Kasumi-1 (cell line): Measurements from ENCODE around the gene CHN2.
"Not testable (repeated sequence)": the region's sequence is repeated elsewhere in the genome, so short reads cannot be mapped to it uniquely, and the experiment has no call there.

Source experiments
- DNase-seq, 2 experiments: peaks; one replicate each; lab custom pipeline; 2025; lab: John Stamatoyannopoulos, UW

Gene CHN2

DNA sequence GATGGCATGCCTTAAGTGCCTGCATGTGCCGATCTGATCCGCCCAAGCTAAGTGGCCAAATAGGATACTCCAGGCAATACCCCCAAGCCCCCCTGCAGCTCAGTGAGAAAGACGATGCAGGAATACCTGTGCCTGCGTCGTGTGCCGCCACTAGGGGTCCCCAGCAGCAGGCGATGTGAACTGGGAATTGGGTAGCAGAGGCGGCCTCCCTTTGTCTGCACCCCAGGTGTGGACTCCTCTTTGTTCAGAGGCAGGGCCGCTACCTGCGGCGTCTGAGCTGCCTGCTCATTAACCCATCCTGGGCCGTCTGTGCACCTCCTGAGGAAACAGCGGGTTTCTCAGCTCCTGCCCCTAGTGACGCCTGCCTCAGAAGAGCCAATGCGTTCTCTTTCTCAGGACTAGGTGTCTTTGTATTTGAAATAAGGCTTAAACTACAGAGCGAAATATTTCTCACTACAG, 4.8 kb upstream of the CHN2 start:
- DNase-seq, result peak; percentile 28 to 36

DNA sequence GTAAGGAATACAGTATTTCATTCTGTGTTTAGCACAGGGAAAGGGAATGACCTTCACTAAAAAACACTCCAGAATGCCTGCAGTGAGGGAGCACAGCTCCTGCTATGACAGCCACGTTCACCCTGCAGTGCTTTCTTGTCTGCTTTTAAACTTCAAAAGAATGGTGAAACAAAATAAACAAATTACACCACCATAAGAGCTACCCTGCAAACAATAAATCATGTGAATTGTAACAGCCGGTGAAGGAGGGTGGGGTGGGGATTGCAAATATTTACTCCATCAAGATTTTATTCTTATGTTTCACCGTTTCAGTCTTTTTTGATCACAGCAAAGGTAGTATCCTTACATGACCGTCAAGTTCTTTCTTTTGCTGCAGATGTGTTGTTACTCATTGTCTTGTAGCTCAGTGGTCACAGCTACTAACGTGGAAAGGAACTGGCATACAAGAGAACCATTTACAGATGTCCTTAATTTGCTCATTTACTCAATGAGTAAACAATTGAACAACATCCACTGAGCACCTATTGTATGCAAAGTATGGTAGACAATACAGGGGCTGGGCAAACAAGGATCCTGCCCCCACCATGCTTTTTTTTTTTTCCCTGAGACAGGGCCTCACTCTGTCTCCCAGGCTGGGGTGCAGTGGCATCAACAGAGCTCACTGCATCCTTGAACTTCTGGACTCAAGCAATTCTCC, 4.1 kb upstream of the CHN2 start:
- no peak for DNase-seq

DNA sequence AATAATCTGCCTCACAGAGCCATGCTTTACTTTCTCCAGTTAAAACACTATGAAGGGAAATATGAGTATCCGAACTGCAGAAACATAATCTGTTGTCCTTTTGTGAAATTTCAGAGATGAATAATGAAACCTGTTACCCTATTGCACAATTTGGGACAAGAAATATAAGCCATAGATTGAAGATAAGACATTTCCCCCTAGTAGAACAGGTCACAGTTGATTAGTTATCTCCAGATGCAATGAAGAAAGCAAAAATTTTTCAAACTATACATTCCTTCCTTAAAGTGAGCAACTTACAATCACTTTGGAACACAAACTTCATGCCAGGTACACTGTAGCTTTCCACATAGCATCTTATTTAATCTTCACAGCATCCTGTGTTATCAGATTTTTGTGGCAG, 2.3 kb upstream of the CHN2 start:
- no peak for DNase-seq

DNA sequence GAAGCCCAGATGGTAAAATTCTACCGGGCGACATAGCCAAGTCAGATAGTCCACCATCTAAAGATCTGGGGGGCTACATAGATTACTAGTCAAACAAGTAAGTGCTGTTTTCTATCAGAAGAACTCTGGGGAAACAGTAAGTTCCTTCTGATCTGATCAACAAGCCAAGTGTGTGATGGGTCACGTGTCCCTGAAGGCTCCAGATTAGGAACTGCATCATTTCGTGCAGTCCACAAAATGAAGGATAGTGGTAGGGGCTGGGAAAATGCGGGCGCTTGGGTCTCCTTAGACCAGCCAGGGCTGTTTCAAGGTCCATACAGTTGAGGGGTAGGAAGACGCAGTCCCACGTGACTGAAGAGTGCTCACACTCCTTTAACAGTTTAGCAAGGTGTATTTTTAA, 1.8 kb upstream of the CHN2 start:
- DNase-seq, result no peak

DNA sequence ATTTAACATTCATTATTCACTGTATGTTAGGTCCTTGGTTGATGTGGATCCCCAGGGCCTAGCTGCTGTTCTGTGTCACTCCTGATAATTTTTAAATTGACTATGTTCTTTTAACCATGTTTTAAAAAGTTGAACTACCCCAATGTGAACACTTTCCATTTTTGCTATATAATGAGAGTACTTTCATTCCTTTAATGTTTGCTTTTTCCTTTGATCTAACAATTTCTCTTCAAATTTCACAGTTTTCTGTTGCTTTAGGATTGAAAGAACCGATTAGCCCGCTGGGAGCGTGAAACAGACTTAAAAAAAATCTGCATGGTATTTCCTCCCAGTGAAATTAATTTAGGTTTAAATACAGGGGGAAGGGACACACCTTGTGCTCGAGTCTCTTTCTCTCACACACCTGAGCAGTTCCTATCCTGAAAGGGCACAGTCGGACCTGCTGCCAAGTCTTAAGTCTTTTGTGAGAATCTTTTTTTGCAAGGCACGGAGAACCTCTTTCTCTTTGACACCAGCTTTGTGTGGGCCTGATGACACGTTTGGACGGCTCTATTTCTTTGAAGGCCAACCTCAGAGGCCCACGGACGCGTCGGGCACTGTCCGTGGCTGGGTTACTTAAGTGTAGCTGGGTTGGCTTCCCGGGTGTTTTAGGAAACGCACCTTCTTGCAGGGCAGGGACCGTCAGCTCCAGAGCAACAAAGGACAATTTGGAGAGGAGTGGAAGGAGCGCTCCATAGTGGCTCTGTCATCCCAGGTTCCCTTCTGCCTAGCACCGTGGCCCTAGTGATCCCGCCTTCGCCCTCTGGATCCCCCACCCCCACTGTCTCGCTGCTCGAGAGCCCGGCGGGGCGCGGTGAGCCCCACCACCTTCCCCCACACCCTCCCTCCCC, 1.0 kb upstream of the CHN2 start:
- DNase-seq, result no peak

DNA sequence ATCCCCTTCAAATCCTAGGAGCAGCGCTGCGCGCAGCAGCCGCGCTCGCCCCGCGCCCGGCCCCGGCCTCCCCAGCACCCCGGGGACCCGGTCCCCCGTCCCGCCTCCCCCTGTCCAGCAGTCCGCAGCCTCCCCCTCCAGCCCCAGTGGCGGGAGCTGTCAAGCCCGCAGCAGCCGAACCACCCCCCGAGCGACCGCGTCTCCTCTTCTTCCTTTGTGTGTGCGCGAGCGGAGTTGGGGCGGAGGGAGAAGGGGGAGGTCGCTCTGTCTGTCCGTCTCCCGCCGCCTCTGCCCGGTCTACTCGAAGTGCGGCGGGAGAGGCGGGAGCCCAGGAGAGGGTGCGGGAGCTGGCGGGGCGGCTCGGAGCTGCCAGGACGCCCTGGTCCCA, 375 bp upstream of the CHN2 start:
- no peak for DNase-seq

DNA sequence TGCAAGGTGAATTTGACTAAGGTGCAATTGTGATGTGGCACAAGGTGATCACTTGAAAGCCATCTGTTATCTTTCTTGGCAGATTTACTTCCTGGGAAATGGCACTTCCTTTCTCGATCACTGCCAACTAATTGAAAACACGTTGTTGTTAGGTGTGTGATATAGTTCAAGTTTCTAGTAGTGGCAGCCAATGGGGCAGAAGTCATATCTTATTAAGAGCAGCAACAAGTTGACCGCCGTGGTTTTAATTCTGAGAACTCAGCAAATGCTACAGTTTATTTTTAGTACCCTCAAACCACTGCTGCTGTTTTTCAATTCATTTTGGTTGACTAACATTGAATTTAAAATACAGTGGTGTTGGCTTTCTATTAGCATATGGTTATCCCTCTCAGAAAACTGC, 1.6 kb downstream of the CHN2 start:
- DNase-seq, result no peak

DNA sequence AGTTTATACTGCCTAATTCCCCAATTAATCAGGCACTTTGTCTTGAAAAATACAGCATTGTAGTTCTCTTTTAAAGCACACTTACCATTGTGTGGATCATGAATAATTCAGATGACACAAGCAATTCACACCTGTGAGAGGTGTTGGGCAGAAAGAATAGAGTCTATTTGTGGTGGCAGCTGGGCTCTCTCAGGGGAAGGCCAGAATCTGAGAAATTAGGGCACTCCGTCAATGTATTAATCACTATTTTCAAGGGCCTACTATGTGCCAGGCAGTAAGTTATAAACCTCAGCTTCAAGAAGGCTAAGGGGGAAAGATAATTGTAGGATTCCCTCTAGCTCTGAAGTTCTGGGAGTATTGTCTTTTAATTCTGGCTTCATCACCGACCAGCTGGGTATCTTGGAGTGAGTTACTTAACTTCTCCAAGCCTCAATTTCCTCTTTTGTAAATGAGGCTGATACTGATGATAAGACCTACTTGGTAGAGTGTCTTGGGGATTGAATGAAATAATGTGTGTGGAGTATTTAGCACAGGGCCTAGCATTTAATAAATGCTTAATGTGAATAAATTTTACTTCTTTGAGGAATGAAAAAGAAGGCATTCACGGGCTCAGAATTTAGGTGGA, 2.5 kb downstream of the CHN2 start:
- DNase-seq, result no peak

DNA sequence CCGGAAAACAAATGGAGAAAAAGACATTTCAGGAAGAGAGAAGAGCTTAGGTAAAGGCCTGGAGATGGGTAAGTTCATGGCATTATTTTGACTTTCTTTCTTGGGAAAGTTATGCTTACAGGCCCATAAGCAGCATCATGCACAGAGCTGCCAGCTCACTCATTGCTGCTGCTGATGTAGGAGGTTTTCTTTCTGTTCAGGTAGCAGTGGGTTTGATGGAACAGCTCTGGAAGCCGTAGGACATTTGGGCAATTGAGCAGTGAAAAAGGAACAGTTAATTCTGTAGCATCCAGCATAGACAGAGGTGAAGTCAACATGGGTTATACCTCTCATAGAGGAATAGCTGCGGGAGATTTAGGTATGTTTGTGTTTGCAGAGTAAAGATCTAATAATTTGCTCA, 3.3 kb downstream of the CHN2 start:
- DNase-seq, result no peak

DNA sequence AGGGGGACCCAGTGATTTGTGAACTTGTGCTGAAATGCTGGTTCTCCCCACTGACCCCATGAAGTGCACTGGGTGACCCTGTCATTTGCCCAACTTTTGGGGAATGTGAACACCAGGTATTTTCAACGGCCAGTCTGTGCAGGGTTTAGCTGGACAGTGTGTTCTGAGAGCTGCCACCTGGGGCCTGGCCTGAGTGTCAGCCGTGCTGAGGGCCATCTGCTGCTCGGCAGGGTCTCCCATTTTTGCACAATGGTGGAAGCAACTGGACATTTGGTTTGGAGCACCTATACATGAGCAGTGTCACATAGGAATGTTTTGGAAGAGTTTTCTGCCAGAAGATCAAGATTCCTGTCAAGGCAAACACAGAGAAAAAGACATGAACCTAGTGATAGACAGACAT, 5.2 kb downstream of the CHN2 start:
- no peak for DNase-seq

DNA sequence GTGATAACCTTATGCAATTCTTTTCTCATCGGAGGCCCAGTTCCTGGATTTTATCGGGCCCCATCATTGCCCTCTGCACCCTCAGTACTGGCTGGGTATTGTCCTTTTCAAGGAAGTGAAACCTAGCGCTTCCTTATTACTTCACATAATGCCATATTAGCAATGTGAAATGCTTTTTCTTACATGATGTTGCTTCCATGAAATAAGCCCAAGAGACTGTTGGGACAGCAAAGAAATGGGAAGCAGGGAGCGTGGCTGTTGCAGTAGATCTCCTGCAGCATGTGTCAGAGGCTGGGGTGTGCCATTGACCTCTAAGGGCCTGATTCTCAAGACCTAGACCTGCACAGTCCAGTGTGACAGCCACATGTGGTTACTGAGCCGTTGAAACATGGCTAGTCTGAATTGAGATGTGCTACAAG, 8.1 kb downstream of the CHN2 start:
- DNase-seq, result no peak

DNA sequence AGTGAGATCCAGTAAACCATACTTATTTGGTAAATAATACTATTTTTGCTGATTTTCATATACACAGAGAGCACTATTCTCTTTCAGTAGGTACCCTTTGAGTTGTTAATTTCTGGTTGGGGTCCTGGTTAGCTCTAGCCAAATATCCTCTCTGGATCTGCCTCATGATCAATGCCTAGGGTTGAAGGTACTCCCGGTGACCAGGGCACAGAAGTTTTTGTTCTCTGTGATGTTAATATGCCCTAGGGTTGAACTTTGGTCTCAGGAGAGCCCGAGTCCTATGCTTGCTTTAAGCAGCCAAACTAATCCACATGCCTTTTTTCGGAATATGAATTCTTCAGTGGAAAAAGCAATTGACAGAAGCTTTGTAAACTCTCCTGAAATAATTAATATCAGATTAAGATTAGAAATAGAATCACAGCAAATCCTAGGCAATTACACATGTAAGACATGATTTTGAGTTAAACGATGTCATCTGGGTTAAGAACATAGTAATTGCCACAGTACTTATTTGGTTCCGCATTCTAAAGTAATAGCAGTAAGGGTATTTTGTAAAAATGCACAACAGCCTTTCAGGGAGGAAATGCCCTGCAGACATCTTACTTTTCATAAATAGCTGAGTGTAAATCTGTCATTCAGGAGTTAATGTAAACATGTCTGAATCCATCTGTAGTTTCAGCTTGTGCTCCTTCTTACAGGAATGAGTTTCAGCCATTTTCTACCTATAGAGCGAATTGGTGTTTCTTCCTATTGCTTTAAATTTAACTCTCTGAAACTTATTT, 10.1 kb downstream of the CHN2 start:
- DNase-seq, result no peak

DNA sequence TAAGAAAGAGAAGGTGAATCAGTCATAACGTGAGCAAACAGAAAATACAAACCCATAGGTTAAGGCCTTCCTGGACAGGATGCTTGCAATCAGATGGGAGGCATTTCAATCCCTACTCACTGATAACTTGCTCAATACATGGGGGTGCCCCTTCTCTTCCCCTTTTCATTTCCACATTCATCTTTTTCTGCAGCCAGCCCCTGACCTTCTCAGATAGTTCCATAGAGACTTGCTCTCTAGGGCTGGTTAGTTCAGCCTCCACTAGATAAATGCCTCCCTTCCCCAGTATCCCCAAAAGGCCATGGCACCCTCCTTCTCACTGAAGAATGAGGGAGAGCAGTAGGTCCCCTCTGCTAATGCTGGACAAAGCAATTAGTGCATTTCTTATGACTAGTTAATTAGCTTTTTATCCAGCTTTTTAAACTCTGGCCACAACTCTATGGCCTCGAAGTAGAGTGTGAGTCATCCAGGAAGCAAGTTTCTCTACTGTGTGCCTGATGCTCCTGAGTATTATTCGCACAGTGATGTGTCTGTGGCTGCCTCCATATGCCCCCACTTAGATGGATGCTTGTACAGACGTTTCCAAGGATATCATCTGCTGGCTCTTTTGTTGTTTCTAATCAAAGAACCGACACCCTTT, 12.7 kb downstream of the CHN2 start:
- DNase-seq, result no peak

DNA sequence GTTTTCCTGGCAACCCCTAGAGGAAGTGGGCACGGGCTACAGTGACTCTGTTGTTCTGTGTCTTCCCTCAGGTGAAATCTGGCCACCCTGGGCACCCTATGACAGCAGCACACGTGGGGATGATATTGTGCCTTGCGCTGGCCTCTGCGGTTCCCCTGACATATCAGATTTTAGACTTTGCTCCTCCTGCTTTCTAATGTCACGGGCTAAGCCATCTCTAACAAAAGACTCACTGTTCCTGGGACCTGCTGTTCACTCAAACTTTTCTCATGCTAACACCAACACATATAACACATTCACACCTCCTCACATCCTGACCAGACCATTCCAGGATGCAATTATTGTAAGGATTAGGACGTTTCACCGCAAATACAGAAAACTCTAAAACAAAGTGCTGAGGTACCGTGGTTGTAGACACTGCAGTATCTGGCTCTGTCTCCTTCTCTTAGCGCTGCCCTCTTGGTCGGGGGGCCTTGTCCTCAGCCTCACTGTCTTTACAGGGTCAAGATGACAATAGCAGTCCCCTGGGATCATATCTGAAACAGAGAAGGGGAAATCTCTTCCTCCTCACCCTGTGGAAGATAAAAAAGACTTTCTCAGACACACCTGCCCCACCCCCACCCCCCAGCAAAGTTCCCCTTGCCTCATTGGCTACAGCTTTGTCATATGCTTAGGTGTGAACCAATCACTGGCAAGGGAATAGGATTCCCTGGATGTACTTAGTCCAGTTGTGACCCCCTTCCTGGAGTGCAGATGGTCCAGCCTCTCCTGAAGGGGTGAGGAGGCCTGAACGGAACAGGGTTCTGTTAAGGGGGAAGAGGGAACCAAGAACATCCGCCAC, 14.1 kb downstream of the CHN2 start:
- no peak for DNase-seq

DNA sequence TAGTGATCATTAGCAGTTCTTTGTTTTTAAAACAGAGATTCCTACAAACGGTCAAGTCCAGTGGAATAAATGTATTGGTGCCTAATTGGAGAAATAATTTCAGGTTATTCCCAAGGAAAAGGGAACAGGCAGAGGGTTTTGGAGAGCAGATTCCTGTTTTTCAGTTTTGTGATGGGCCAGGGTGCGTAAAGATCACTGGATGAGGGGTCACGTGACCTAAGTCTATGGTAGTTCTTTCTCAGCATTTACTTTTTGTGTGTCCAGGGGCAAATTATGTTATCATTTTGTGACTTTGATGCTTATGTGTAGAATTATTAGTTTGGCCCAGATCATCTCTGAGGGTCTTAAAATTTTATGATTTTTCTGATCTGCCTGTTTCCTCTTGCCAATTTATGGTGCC, 15.2 kb downstream of the CHN2 start:
- DNase-seq, result no peak

DNA sequence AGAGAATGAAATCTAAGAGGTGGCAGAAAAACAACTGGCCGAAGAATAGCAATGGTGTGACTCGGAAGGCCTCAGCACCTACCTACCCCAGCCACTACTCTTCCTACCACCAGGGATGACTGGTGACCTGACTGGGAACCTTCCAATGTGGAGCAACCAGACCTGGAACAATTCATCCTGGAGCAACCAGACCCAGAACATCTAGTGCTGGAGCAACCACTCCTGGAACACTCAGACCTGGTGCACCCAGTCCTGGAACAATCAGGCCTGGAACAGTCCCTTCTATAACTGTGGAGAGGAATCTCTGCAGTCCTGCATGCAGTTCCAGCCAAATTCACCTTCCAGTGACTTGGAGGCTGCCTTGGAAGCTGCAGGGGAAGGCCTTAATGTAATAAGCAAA, 18.2 kb downstream of the CHN2 start:
- not testable (repeated sequence) for DNase-seq

DNA sequence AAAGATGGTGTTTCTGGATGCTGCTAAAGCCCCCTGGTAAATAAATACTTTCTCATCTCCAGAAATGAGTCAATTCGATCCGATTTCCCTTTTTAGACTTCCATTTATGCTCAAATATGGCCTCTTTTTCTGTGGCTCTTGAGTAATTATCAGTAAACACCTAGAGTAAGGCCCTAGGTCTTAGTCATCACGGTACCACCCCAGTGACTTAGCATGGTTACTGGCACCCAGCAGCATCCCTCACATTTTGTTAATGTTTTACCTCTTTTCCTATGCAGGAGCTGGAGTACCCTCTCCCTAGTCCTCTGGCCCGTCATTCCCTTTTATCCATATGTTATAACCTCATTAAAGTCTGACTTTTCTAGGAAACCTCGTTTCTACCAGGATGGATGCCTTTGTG, 19.5 kb downstream of the CHN2 start:
- DNase-seq, result no peak

DNA sequence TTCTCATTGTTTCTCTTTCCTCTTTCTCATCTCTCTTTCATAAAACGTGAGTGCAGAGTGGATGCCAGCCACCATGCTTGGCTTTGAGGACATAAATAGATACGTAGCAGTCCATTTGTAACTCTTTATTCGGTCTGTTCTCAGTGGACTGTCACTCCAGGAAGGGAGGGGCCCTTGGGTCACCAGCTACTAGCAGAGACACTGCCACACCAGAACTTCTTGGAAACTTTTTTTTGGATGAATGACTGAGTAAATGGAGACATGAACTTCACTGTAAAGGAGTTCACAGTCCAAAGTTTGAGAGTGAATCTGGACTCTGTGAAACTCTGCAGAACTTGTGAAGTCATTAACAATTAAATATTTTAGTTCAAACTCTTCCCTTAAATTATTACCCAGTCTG, 20.2 kb downstream of the CHN2 start:
- DNase-seq, result no peak

DNA sequence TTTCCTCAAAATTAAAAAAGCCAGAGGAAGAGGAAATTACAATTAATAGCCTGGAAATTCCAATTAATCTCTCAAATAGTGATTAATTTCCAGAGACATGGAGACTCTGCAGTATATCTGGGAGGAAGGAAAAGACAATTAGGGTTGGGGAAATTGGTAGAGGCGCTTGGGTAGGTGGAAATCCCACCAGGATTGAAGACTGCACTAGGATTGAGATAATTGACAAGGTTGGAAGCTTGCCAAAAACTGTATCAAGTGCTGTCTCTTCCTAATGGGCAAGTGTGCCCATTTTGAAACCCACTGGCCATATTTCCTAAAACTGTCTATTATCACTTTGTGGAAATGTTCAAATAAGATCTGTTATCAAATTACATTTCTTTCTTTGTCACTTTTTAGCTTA, 21.6 kb downstream of the CHN2 start:
- DNase-seq, result no peak

DNA sequence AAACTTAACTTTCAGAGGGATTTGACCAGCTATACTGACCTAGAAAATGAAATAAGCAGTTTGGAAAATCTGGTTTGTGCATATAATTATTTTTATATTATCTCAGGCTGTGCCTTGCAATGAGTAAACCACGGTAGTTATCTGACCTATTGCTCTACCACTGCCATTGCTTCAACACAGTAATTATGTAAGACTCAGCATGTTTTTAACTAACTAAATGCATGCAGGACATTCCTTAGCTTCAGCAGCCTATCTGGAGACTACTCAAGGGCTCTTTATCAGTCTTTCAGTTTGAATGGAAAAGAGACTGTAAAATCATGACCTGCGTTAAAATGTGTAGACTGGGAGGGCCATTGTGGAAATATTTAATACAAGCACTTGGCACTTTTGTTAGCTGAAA, 22.5 kb downstream of the CHN2 start:
- DNase-seq, result no peak

DNA sequence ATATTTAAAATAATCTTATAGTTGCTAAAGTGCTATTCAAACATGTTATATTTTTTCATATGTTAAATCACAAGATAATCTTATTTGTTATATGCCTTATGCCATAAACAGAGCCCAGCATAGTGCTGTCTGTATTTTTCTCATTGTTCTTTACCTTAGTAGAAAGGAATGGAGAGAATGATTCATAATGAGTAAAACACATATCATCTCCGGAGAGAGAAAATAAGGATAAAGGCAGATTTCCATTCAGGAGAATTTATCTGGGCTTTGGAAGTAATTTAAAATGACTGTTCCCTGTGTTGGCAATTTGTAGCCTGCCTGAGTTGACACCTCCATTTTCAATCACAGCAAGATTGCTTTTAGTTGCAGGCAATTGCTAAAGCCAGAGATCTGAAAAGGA, 30.2 kb downstream of the CHN2 start:
- DNase-seq, result no peak
